Epithelial cell of prostate (primary cell): Measurements from ENCODE around the gene FOS.
"Not testable (repeated sequence)": the region's sequence is repeated elsewhere in the genome, so short reads cannot be mapped to it uniquely, and the experiment has no call there.

Experiments used
- DNase-seq: peaks from one replicate; pipeline ENCODE4 v3.0.0-alpha.2; 2011; ENCODE audit warnings: low read depth, low spot score
- H3K27ac ChIP-seq: fragments of 450-650 bp; 2 replicates; pipeline ENCODE4 v1.5.1; 2017; ENCODE audit warnings: mild to moderate bottlenecking

Gene FOS

GRCh38 chr14:75278422-75279152 lies at the start of gene FOS:
TSS of gene FOS (plus strand) at chr14:75278828. CDS start at chr14:75278983, 155 bp downstream.
- DNase-seq: no peak
- peak within 1 kb of the TSS; percentile 66 for H3K27ac ChIP-seq

GRCh38 chr14:75229661-75230139 lies 48.9 kb upstream of the FOS start:
- H3K27ac ChIP-seq: peak overlapping the region; percentile 98
- no peak for DNase-seq

GRCh38 chr14:75230140-75230792 lies 48.4 kb upstream of the FOS start:
- DNase-seq: peak; percentile 92
- peak overlapping the region; percentile 98 for H3K27ac ChIP-seq

DNA sequence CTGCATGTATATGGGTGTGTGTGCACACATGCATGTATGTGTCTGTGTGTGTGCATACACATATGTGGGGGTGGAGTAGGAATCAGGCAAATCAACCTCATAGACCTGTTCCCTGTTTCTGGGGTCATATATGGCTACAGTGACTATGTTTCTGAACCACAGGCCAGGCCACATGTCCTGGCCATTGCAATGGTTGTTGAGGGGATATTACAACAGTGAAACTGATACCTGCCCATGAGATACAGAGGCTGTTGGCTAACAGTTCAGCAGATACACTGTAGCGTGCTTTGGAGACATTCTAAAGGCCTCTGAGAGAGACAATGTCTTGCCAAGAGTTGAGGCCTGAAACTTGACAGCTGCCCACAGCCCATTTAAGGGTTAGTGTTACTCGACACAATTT lies 47.3 kb upstream of the FOS start:
- DNase-seq: no peak
- H3K27ac ChIP-seq: peak overlapping the region; percentile 98

DNA sequence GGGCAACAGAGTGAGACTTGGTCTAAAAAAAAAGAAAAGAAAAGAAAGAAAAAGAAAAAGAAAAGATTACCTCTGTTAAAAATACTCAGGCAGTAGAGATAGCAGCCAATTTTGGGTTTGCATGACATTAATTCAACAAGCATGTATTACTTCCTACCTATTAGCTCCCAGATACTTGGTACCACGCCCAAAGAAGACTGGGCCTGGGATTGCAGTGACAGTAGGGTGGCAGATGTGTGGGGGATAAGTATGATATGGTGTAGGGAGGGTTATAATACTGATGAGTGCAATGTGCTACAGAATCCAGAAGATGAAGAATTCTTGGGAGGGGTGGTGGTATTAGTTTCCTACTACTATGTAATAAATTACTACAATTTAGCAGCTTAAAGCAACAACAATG lies 46.4 kb upstream of the FOS start:
- DNase-seq: no peak
- peak overlapping the region; percentile 98 for H3K27ac ChIP-seq

GRCh38 chr14:75232597-75232996 lies 46.0 kb upstream of the FOS start:
- no peak overlapping the region for H3K27ac ChIP-seq
- no peak for DNase-seq

DNA sequence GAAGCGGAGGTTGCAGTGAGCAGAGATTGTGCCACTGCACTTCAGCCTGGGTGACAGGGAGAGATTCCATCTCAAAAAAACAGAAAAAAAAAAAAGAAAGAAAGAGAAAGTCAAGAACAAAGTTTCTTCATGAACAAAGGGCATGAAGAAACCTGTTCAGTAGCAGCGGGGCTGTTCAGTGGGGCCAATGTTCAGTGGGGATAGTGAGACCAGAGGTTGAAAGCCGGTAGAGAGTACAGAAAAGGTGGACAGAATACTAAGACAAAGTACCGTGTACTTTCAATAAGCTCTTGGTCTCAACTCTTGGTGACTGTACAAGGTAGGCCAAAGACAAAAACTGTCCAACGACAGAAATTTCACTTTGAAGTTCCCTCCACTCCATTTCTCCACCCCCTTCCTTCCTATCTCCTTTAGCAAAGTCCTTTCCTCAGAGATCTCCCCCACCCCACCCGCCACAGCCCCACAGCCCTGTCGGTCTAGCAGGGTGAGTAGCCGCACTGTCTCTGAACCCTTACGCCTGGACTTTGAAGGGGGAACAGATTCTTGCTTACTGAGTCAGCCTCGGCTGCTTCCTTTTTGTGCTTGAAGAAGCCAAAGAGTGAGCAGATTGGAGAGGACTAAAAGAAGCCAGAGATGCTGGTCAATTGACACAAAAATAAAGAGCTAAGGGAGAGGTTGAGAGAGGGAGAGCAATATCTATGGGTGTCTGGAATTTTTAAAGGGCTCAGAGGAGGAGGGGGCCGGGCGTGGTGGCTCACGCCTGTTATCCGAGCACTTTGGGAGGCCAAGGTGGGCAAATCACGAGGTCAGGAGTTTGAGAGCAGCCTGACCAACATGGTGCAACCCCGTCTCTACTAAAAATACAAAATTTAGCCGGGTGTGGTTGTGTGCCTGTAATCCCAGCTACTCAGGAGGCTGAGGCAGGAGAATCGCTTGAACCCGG lies 44.2 kb upstream of the FOS start:
- no peak for DNase-seq
- H3K27ac ChIP-seq: peak overlapping the region; percentile 67

DNA sequence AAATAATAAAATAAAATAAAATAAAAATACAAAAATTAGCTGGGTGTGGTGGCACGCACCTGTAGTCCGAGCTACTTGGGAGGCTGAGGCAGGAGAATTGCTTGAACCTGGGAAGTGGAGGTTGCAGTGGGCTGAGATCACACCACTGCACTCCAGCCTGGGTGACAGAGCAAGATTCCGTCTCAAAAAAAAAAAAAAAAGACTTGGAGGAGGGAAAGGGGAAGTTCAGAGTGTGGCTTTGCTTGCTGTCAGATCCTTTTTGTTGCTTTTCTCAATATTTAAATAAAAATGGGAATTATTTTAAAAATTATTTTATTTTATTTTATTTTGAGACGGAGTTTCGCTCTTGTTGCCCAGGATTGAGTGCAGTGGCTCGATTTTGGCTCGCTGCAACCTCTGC lies 43.4 kb upstream of the FOS start:
- H3K27ac ChIP-seq: peak overlapping the region; percentile 67

DNA sequence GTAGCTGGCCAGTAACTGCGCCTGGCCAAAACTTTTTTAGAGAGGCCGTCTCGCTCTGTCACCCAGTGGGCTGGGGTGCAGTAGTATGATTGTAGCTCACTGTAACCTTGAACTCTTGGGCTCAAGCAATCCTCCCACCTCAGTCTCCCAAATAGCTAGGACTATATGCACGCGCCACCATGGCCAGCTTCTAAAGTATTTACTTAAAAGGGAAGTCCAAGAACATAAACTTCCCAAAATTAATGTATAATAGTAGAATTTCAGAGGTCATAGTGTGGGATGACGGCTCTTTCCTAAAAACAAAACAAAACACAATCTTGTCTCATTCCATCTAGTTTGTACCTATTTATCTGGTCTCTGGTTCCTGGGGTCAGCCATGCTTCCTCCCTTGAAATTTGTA lies 42.2 kb upstream of the FOS start:
- DNase-seq: no peak
- H3K27ac ChIP-seq: no peak overlapping the region

More for the DNA sequence above, 43.4 kb upstream of the FOS start:
- DNase-seq: not testable (repeated sequence)

GRCh38 chr14:75236901-75237419 lies 41.7 kb upstream of the FOS start:
- H3K27ac ChIP-seq: no peak overlapping the region

GRCh38 chr14:75238756-75239455 lies 39.7 kb upstream of the FOS start:
- DNase-seq: no peak
- no peak overlapping the region for H3K27ac ChIP-seq

More at GRCh38 chr14:75236901-75237419, 41.7 kb upstream of the FOS start:
- no peak for DNase-seq

- no peak for DNase-seq
- H3K27ac ChIP-seq: no peak overlapping the region
These were observed 37.8 kb upstream of the FOS start for GRCh38 chr14:75240781-75241180.

GRCh38 chr14:75242546-75243273 lies 35.9 kb upstream of the FOS start:
- H3K27ac ChIP-seq: peak overlapping the region; percentile 65

DNA sequence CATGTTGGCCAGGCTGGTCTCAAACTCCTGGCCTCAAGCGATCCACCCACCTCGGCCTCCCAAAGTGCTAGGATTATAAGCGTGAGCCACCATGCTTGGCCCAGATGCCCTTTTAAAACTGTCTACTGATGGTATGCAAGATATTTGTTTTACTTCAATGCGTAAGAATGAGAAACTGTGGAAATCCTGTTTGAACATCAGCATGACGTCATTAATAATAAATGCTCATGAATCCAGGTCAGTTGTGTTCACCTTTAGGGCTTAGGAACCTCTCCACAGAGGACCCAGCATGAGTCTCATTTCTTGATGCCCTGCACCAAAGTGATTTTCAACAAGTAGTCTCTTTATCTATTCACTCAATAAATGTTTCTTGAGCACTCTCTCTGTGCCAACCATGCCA lies 34.5 kb upstream of the FOS start:
- DNase-seq: no peak
- no peak overlapping the region for H3K27ac ChIP-seq

More at GRCh38 chr14:75242546-75243273, 35.9 kb upstream of the FOS start:
- peak; percentile 72 for DNase-seq

- DNase-seq: no peak
- H3K27ac ChIP-seq: no peak overlapping the region
These were observed 31.9 kb upstream of the FOS start for GRCh38 chr14:75246546-75247285.

GRCh38 chr14:75247286-75247922 lies 31.2 kb upstream of the FOS start:
- H3K27ac ChIP-seq: no peak overlapping the region
- no peak for DNase-seq

- no peak for DNase-seq
- no peak overlapping the region for H3K27ac ChIP-seq
These were observed 30.7 kb upstream of the FOS start for GRCh38 chr14:75247939-75248338.
